Skeletal muscle satellite cell (primary cell): ENCODE results near the gene ANLN. TPM values are rescaled to one million over a fixed set of nuclear protein-coding genes. Genes with fewer than 3 reads are reported as not detected.

Experiments used
- H3K27me3 ChIP-seq: 2 replicates; pipeline ENCODE4 v1.7.0; 2013; ENCODE audit warnings: low read length; ENCODE audit not compliant: control insufficient read depth, insufficient read depth
- H3K36me3 ChIP-seq: 2 replicates; pipeline ENCODE4 v1.7.0; 2013; ENCODE audit warnings: mild to moderate bottlenecking, control low read depth, low read length; ENCODE audit not compliant: insufficient read depth
- H3K4me1 ChIP-seq: 2 replicates; pipeline ENCODE4 v1.7.0; 2013; ENCODE audit warnings: low read length; ENCODE audit not compliant: control insufficient read depth, insufficient read depth
- H3K4me2 ChIP-seq: 2 replicates; pipeline ENCODE4 v1.7.0; 2013; ENCODE audit warnings: mild to moderate bottlenecking, low read length
- H3K4me3 ChIP-seq: 2 replicates; pipeline ENCODE4 v1.7.0; 2013; ENCODE audit warnings: low read length
- H3K9ac ChIP-seq: 2 replicates; pipeline ENCODE4 v1.7.0; 2013; ENCODE audit warnings: mild to moderate bottlenecking, low read depth, low read length, moderate library complexity
- H3K9me3 ChIP-seq: replicated peaks from 2 replicates; pipeline ENCODE4 v1.7.0; 2013; ENCODE audit warnings: mild to moderate bottlenecking, control low read depth, low read length
- total RNA-seq: library from RNA; depleted of rRNA; stranded (reverse); fragments of >200 nt; gene quantifications from 2 replicates; pipeline ENCODE4 v1.2.3, GENCODE V29; 2012; rRNA removed

Gene ANLN, protein sequence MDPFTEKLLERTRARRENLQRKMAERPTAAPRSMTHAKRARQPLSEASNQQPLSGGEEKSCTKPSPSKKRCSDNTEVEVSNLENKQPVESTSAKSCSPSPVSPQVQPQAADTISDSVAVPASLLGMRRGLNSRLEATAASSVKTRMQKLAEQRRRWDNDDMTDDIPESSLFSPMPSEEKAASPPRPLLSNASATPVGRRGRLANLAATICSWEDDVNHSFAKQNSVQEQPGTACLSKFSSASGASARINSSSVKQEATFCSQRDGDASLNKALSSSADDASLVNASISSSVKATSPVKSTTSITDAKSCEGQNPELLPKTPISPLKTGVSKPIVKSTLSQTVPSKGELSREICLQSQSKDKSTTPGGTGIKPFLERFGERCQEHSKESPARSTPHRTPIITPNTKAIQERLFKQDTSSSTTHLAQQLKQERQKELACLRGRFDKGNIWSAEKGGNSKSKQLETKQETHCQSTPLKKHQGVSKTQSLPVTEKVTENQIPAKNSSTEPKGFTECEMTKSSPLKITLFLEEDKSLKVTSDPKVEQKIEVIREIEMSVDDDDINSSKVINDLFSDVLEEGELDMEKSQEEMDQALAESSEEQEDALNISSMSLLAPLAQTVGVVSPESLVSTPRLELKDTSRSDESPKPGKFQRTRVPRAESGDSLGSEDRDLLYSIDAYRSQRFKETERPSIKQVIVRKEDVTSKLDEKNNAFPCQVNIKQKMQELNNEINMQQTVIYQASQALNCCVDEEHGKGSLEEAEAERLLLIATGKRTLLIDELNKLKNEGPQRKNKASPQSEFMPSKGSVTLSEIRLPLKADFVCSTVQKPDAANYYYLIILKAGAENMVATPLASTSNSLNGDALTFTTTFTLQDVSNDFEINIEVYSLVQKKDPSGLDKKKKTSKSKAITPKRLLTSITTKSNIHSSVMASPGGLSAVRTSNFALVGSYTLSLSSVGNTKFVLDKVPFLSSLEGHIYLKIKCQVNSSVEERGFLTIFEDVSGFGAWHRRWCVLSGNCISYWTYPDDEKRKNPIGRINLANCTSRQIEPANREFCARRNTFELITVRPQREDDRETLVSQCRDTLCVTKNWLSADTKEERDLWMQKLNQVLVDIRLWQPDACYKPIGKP
- total RNA-seq: 69.7 and 115 TPM in 2 replicates

DNA sequence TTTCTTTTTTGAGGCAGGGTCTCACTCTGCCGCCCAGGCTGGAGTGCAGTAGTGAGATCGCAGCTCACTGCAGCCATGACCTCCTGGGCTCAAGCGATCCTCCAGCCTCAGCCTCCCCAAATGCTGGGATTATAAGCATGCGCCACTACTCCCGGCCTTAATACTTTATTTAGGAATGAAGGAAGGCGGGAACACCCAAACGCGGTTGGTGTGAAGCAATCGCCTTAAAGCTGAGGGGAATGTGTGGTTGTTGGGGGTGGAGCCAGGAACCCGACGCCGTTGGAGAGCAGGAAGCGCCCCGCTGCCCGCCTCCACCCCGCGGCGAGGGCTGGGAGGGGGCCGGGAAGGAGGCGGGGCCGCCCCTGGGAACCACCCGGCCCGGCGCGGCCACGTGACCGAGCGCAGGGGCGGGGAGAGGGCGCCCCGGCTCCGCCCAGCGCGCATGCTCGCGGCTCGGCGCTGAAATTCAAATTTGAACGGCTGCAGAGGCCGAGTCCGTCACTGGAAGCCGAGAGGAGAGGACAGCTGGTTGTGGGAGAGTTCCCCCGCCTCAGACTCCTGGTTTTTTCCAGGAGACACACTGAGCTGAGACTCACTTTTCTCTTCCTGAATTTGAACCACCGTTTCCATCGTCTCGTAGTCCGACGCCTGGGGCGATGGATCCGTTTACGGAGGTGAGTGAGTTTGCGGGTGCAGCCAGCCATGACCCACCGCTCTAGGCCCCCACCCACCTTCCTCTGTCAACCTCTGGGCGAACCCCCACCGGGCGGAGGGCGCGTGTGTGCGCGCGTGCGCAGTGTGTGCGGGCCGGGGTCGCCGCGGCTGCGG lies at the start of gene ANLN:
Gene ANLN, plus strand, starts transcription at position 492 of the 828 bp plus-strand sequence. Its CDS starts 165 bp downstream, at position 657.
- no peaks in the 10 kb centered on the region for H3K36me3 ChIP-seq
- peak within 1 kb of the TSS; percentile 91 for H3K9ac ChIP-seq

DNA sequence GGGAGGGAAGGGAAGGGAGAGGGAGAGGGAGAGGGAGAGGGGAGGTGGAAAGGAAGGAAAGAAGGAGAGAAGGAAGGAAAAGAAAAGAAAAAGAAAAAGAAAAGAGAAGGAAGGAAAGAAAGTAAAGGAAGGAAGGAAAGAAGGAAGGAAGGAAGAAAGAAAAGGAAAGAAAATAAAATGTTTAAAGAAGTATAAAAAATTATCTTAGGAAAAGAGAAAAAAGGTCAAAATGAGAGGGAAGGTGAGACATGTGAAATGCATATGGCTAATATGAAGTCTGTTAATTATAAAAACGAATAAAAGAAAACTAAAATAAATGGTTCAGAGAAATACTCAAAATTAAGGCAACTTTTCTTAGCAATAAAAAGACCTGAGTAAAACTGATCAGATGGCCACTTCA lies 46.1 kb upstream of the ANLN start:
- Histone ChIP-seq H3K4me2 (no peak overlapping the region), H3K9ac (no peak overlapping the region), H3K9me3 (no peaks in the 10 kb centered on the region), H3K27me3 (no peaks in the 10 kb centered on the region), H3K4me3 (no peak overlapping the region), H3K4me1 (peaks cover 8% of the 10 kb centered on the region), H3K36me3 (no peaks in the 10 kb centered on the region)

More for the DNA sequence above, at the start of gene ANLN:
- Histone ChIP-seq H3K4me1 (peaks cover 26% of the 10 kb centered on the region), H3K4me3 (peak within 1 kb of the TSS; percentile 84), H3K27me3 (no peaks in the 10 kb centered on the region), H3K9me3 (no peaks in the 10 kb centered on the region), H3K4me2 (peak within 1 kb of the TSS; percentile 95)

DNA sequence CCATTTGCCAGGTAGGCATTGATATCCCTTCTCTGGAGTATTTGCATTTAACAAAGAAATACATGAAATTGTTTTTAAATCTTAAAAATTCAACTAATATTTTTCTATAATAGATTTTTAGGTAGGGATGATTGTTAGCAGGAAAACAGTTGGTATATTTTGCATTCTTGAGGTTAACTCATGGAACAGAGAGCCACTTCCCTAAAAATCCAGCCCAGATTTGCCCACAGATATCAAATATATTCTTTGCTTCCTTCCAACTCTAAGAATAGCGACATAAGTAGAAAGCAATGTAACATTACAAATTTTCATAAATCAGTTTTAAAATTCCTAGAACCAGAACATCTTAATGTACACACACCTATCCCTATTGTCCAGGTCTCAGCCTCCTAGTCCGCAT lies 45.0 kb upstream of the ANLN start:
- peaks cover 11% of the 10 kb centered on the region for H3K4me1 ChIP-seq
- no peaks in the 10 kb centered on the region for H3K36me3 ChIP-seq

DNA sequence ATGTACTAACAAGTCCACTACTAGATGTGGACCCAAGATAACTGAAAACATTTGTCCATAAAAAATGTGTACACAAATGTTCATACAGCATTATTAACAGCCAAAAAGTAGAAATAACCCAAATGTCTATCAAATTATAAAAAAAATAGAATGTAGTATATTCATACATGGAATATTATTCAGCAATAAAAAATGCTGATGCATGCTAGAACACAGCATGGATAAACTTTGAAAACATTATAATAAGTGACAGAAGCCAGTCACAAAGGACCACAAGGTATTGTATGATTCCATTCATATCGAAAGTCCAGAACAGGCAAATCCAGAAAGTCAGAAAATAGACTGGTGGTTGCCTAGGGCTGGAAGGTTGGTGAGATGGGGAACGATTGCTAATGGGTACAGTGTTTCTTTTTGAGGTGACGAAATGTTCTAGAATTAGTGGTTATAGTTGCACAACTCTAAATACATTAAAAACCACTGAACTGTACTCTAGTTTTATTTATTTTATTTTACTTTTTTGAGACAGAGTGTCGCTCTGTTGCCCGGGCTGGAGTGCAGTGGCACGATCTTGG lies 43.3 kb upstream of the ANLN start:
- no peaks in the 10 kb centered on the region for H3K27me3 ChIP-seq
- H3K4me1 ChIP-seq: peaks cover 11% of the 10 kb centered on the region
- H3K36me3 ChIP-seq: no peaks in the 10 kb centered on the region
- H3K9me3 ChIP-seq: no peaks in the 10 kb centered on the region
- no peak overlapping the region for H3K4me2 ChIP-seq
- H3K9ac ChIP-seq: no peak overlapping the region
- H3K4me3 ChIP-seq: no peak overlapping the region

More for the DNA sequence above, 45.0 kb upstream of the ANLN start:
- H3K4me2 ChIP-seq: no peak overlapping the region
- no peak overlapping the region for H3K4me3 ChIP-seq
- no peaks in the 10 kb centered on the region for H3K9me3 ChIP-seq
- no peak overlapping the region for H3K9ac ChIP-seq
- no peaks in the 10 kb centered on the region for H3K27me3 ChIP-seq

DNA sequence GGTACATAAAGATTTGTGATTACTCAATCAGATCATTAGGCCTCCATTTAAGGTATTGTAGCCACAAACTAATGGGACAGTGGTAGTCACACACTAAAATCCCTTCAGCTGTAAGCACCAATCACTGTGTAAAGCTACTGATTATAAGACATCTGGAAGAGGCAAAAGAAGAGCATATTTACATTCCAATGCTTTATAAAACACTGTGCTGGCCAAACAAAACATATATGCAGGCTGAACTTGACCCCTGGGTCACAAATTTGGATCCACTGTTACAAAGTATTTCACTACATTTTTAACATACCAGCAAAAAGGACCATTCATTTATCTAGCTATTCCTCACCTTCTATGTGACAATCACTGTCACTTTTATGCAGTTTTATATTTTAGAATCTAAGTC lies 41.4 kb upstream of the ANLN start:
- H3K9me3 ChIP-seq: no peaks in the 10 kb centered on the region
- H3K9ac ChIP-seq: no peak overlapping the region
- H3K4me3 ChIP-seq: no peak overlapping the region
- no peaks in the 10 kb centered on the region for H3K27me3 ChIP-seq
- no peak overlapping the region for H3K4me2 ChIP-seq
- H3K36me3 ChIP-seq: no peaks in the 10 kb centered on the region
- peaks cover 11% of the 10 kb centered on the region for H3K4me1 ChIP-seq

DNA sequence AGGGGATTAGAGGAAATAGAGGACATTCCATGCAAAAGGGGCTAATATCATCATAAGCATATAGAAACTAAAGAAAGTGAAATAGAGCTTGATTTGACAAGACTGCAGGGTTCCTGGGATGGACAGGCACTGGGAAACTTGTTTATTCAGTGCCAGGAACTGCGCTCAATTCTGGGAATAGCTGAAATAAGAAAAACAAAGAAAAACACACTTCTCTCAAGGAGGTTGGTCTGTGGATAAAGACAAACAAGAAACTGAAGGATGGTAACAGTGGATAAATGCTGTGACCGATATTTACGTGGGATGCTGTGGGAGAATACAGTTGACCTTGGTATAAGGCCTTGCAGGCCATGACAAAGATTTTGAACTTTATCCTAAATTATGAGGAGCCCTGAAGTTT lies 40.9 kb upstream of the ANLN start:
- no peaks in the 10 kb centered on the region for H3K9me3 ChIP-seq
- H3K9ac ChIP-seq: no peak overlapping the region
- no peak overlapping the region for H3K4me2 ChIP-seq
- peaks cover 11% of the 10 kb centered on the region for H3K4me1 ChIP-seq
- H3K4me3 ChIP-seq: no peak overlapping the region
- no peaks in the 10 kb centered on the region for H3K36me3 ChIP-seq
- H3K27me3 ChIP-seq: no peaks in the 10 kb centered on the region

DNA sequence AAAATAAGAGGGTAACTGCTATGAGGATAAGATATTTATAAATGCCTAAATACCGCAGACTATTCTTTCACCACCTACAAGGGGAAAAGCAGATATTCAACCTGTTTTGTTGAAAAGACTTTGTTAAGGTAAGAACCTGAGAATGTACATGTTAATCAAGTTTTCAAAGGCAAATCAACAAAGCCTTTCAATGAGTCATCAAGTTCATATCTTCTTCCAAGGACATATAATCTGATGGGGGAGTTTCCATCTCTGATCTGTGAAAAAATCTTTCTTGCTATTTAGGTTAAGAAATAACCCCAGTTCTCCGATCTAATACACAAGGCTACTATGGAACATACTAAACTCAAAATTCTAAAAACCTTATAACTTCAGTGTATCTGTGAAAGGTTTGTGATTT lies 40.0 kb upstream of the ANLN start:
- Histone ChIP-seq H3K36me3 (no peaks in the 10 kb centered on the region), H3K27me3 (no peaks in the 10 kb centered on the region), H3K4me2 (no peak overlapping the region), H3K9me3 (no peaks in the 10 kb centered on the region), H3K4me3 (no peak overlapping the region), H3K4me1 (peaks cover 11% of the 10 kb centered on the region), H3K9ac (no peak overlapping the region)

DNA sequence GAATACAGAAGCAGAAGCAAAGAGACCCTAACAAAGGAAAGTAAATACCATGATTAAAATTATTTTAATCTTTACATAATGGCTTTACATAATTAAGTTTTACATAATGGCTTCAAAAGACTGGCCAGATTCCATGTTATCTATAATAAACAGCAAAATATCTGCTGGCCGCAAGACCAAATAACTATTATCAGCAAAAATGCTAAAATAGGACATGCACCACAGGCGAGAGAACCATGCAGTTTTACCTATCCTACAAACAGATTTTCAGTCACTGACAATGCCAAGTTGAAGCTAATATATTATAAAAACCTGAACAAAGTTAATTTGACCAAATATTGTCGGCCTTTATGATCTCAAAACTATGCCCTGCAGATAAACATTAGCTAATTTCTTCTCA lies 34.2 kb upstream of the ANLN start:
- H3K4me2 ChIP-seq: no peak overlapping the region
- no peaks in the 10 kb centered on the region for H3K27me3 ChIP-seq
- no peak overlapping the region for H3K9ac ChIP-seq
- H3K4me1 ChIP-seq: no peaks in the 10 kb centered on the region
- no peaks in the 10 kb centered on the region for H3K9me3 ChIP-seq
- H3K36me3 ChIP-seq: no peaks in the 10 kb centered on the region
- no peak overlapping the region for H3K4me3 ChIP-seq

DNA sequence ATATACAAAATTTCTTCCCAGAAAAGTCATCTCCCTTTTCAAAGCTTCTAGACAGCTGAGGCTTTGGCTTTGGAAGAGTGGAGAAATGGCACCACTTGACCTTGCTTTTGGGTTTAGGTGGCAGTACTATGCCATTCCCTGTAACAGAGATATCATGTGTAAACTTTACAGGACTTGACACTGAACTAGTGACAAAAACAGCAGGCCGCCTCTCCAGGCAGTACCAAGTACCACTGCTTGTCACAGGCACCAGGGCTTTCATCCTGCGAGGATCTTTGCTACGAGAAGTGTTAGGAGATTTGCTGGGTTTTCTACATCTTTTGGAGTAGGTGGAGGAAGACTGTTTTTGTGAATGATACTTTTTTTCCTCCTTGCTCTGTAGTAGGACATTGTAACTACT lies 32.6 kb upstream of the ANLN start:
- Histone ChIP-seq H3K9ac (no peak overlapping the region), H3K36me3 (no peaks in the 10 kb centered on the region), H3K4me2 (no peak overlapping the region), H3K4me3 (no peak overlapping the region), H3K27me3 (peaks cover 6% of the 10 kb centered on the region), H3K4me1 (no peaks in the 10 kb centered on the region), H3K9me3 (no peaks in the 10 kb centered on the region)

DNA sequence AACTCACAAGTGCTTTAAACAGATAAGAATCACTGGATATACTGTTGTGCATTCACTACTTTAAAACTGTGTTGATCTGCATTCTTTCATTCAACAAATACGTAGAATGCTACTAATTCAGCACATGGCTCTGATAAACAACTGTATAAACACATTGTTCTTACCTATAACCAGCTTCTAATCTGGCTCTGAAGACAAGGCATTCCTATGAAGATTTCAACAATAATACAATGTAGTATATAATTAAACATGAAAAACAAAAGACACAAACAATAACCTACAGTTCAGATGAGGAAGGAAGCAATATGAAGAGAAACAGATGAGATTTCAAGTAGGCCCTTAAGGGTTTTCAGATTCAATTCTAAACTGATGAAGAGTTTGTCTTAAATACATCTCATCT lies 31.1 kb upstream of the ANLN start:
- Histone ChIP-seq H3K4me1 (no peaks in the 10 kb centered on the region), H3K36me3 (no peaks in the 10 kb centered on the region), H3K9me3 (no peaks in the 10 kb centered on the region), H3K4me2 (no peak overlapping the region), H3K27me3 (peaks cover 8% of the 10 kb centered on the region), H3K9ac (no peak overlapping the region), H3K4me3 (no peak overlapping the region)
